ENCODE data around the gene PAX8. TPM values are rescaled to one million over a fixed set of nuclear protein-coding genes. Genes with fewer than 3 reads are reported as not detected.

PAX8 gene
- total RNA-seq, 1 experiment from 2014 or later = 0.15 TPM

DNA sequence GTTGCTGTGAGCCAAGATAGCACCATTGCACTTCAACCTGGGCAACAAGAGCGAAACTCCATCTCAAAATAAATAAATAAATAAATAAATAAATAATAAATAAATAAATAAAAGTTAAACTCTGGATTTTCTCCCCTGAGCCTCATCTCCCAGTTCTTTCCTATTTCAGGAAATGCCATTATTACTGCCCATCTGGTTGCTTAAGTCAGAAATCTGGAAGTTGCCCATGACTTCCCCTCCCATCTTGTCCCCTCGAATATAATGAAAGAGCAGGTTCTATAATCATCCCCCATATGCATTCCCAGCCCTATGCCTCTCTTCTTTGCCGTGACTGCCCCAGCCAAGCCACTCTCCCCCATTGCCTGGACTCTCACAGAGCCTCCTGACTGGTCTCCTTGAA lies 109.1 kb downstream of the PAX8 start:
- Histone ChIP-seq H3K4me3 (ENCODE audit: low read depth in 2 of 2, low read length in 2 of 2) (no peak overlapping the region), H3K27me3 (ENCODE audit: control insufficient read depth, insufficient read depth, low read length) (no peaks in the 10 kb centered on the region), H3K9me3 (ENCODE audit: control insufficient read depth, insufficient read depth, low read depth, low read length) (no peaks in the 10 kb centered on the region), H3K4me1 (ENCODE audit: control insufficient read depth, insufficient read depth, low read length) (no peaks in the 10 kb centered on the region), H3K27ac (ENCODE audit: low read length) (no peak overlapping the region), H3K36me3 (ENCODE audit: control insufficient read depth, insufficient read depth, low read length) (no peaks in the 10 kb centered on the region)
- DNase-seq (ENCODE audit: low read depth, low spot score) (no peak), ATAC-seq (no peak)
- BruUV-seq (replicated peaks) = no TSS peak
- ChIA-PET CTCF (no interaction called here), POLR2A (no interaction called here)
- intact Hi-C loops (cut with micrococcal nuclease; ENCODE audit: unreplicated experiment) (no loop called here), in situ Hi-C loops (cut with HindIII; ENCODE audit: low pct_unique_long_range_greater_than_20kb, low sequenced_read_pairs) (no loop called here)
- TF ChIP-seq SIN3A (IDR thresholded peaks at IDR 0.05; ENCODE audit: borderline replicate concordance, insufficient read depth, low read depth, low read length) (no peak), CTCF (IDR thresholded peaks at IDR 0.05) (no peak), POLR2AphosphoS5 (IDR thresholded peaks at IDR 0.05; ENCODE audit: low read depth, low read length) (no peak), TCF7L2 (IDR thresholded peaks at IDR 0.05; ENCODE audit: low read depth, low read length) (no peak), REST (IDR thresholded peaks at IDR 0.05; ENCODE audit: insufficient read depth in 1 of 2, low read depth in 2 of 2, low read length in 1 of 2) (no peak)

GRCh38 chr2:113169002-113169530 lies 109.7 kb downstream of the PAX8 start:
- no peaks in the 10 kb centered on the region for H3K4me1 ChIP-seq (ENCODE audit: control insufficient read depth, insufficient read depth, low read length)
- no peak overlapping the region for H3K4me3 ChIP-seq (ENCODE audit: low read depth in 2 of 2, low read length in 2 of 2)
- H3K36me3 ChIP-seq (ENCODE audit: control insufficient read depth, insufficient read depth, low read length) = no peaks in the 10 kb centered on the region; the same call in 1 of the 2 replicates
- CTCF ChIA-PET = no interaction called here
- no peak overlapping the region for H3K27ac ChIP-seq (ENCODE audit: low read length)
- intact Hi-C loops (cut with micrococcal nuclease; ENCODE audit: unreplicated experiment) (no loop called here), in situ Hi-C loops (cut with HindIII; ENCODE audit: low pct_unique_long_range_greater_than_20kb, low sequenced_read_pairs) (no loop called here)
- no peaks in the 10 kb centered on the region for H3K9me3 ChIP-seq (ENCODE audit: control insufficient read depth, insufficient read depth, low read depth, low read length)
- H3K27me3 ChIP-seq (ENCODE audit: control insufficient read depth, insufficient read depth, low read length) = no peaks in the 10 kb centered on the region
- POLR2A ChIA-PET = no interaction called here
- DNase-seq (ENCODE audit: low read depth, low spot score) (no peak), ATAC-seq (no peak)
- no TSS peak for BruUV-seq (replicated peaks)
- no peak for TF ChIP-seq REST (IDR thresholded peaks at IDR 0.05; ENCODE audit: insufficient read depth in 1 of 2, low read depth in 2 of 2, low read length in 1 of 2)
- no peak for TF ChIP-seq CTCF (IDR thresholded peaks at IDR 0.05)
- TF ChIP-seq POLR2AphosphoS5 (IDR thresholded peaks at IDR 0.05; ENCODE audit: low read depth, low read length) = no peak
- TF ChIP-seq TCF7L2 (IDR thresholded peaks at IDR 0.05; ENCODE audit: low read depth, low read length) = no peak
- TF ChIP-seq SIN3A (IDR thresholded peaks at IDR 0.05; ENCODE audit: borderline replicate concordance, insufficient read depth, low read depth, low read length) = no peak

Measured in Panc1 (cell line).